ENCODE results near the gene BCDIN3D. TPM values are rescaled to one million over a fixed set of nuclear protein-coding genes. Genes with fewer than 3 reads are reported as not detected.

Gene BCDIN3D
- total and polyA plus RNA-seq, 10 of the 15 experiments (the other 5 are each of a cell fraction or from before 2014, with no cell fraction given): 3.7 to 7.2 (median 6.4) TPM

DNA sequence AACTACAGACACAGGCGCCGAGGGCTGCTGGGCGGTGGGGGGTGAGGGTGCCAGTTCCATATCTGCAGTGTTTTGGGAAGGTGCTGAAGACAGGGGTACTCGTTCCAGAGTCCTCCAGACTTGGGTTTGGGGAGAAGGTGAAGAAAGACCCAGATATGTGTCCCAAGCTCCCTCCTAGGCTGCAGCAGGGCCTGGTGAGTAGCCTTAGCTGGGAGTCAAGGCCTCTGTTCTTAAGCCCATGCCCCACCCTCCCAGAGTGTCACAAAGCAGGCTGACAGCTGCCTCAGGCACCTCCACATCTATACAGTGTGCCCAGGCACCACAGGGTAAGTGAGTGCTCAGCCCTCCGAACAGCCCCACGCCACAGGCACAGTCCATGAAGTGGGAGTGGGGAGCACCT is 19.0 kb downstream of the BCDIN3D start:
- intact Hi-C loops (cut with micrococcal nuclease; ENCODE audit: unreplicated experiment): no loop called here
- H3K4me1 ChIP-seq (ENCODE audit: control insufficient read depth, insufficient read depth, low read length): peaks cover 41% of the 10 kb centered on the region
- TF ChIP-seq FOXM1 (IDR thresholded peaks at IDR 0.05; ENCODE audit: low read depth, low read length): no peak
- FAIRE-seq: no peak
- ChIA-PET SMC1A (ENCODE audit: uncharacterized antibody, unreplicated experiment) (interaction anchor here (1.1 kb wide), 1 partner anchor 12 kb away, joined by 4 read pairs; no protein-coding TSS in a partner anchor), CTCF (interaction anchor here (1.1 kb wide), 1 partner anchor 15 kb away, joined by 3 read pairs; no protein-coding TSS in a partner anchor), RAD21 (ENCODE audit: unreplicated experiment) (no interaction called here), POLR2A (no interaction called here)
- H4K20me1 ChIP-seq (ENCODE audit: control insufficient read depth, insufficient read depth): 0 out of 2 replicates have a peak, but pooled peaks cover 3% of the 10 kb centered on the region
- no peak overlapping the region for H3K27ac ChIP-seq (ENCODE audit: control insufficient read depth, insufficient read depth)
- H3K4me3 ChIP-seq: no peak overlapping the region
- no peak overlapping the region for H2AFZ ChIP-seq (ENCODE audit: control insufficient read depth, low read depth, low read length)
- H3K79me2 ChIP-seq (ENCODE audit: control insufficient read depth, insufficient read depth, low read length): peaks cover 25% of the 10 kb centered on the region
- in situ Hi-C loops (cut with MboI): no loop called here
- H3K4me2 ChIP-seq (ENCODE audit: control insufficient read depth, insufficient read depth): no peak overlapping the region
- H3K9ac ChIP-seq (ENCODE audit: control insufficient read depth, insufficient read depth, low read length): no peak overlapping the region; the same call in 1 of the 2 replicates
- no peak for DNase-seq (ENCODE audit: low read depth, low spot score)
- H3K9me3 ChIP-seq (replicated peaks; ENCODE audit: control insufficient read depth, insufficient read depth, low read length): no peaks in the 10 kb centered on the region
- no TSS peak for BruUV-seq (replicated peaks)
- no peaks in the 10 kb centered on the region for H3K27me3 ChIP-seq (replicated peaks in 1 of 2; ENCODE audit: control insufficient read depth in 2 of 2, insufficient read depth in 2 of 2, low read length in 1 of 2)
- no peaks in the 10 kb centered on the region; a peak in 1 of 4 replicates for H3K36me3 ChIP-seq (ENCODE audit: control insufficient read depth in 2 of 2, insufficient read depth in 2 of 2, low read length in 1 of 2)
- ATAC-seq: no peak
- 78% methylated on average over 6 of the region's 6 CpGs for WGBS (ENCODE audit: insufficient coverage, insufficient replicate concordance, low lambda C conversion rate, missing lambda C conversion rate)

DNA sequence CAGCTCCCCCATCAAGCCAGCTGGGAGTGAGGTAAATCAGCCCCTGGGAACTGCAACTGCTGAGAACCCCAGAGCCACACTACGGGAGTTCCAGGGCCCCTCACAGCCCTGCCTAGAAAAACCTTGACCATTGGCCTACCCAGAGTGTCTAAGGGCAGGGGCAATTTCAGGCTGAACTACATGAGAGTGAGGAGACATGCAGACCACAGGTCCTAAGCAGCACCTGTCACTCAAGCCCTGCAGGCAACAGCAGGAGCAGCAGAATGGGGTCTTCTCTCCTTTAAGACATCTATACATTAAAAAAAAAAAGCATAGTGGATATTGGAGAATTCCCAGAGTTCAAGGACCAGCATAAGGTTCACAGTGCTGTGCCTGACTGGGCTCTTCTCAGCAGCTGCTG is 19.6 kb downstream of the BCDIN3D start:
- CTCF ChIA-PET: no interaction called here
- SMC1A ChIA-PET (ENCODE audit: uncharacterized antibody, unreplicated experiment): interaction anchor here (1.1 kb wide), 1 partner anchor 11 kb away, joined by 4 read pairs; no protein-coding TSS in a partner anchor
- Histone ChIP-seq H3K79me2 (ENCODE audit: control insufficient read depth, insufficient read depth, low read length) (peaks cover 25% of the 10 kb centered on the region), H3K4me3 (no peak overlapping the region), H3K36me3 (ENCODE audit: control insufficient read depth in 2 of 2, insufficient read depth in 2 of 2, low read length in 1 of 2) (no peaks in the 10 kb centered on the region; a peak in 1 of 4 replicates), H4K20me1 (ENCODE audit: control insufficient read depth, insufficient read depth) (0 out of 2 replicates have a peak, but pooled peaks cover 3% of the 10 kb centered on the region), H3K4me2 (ENCODE audit: control insufficient read depth, insufficient read depth) (no peak overlapping the region), H3K27ac (ENCODE audit: control insufficient read depth, insufficient read depth) (no peak overlapping the region), H3K9me3 (replicated peaks; ENCODE audit: control insufficient read depth, insufficient read depth, low read length) (no peaks in the 10 kb centered on the region), H3K27me3 (replicated peaks in 1 of 2; ENCODE audit: control insufficient read depth in 2 of 2, insufficient read depth in 2 of 2, low read length in 1 of 2) (no peaks in the 10 kb centered on the region), H3K4me1 (ENCODE audit: control insufficient read depth, insufficient read depth, low read length) (peaks cover 37% of the 10 kb centered on the region), H2AFZ (ENCODE audit: control insufficient read depth, low read depth, low read length) (no peak overlapping the region), H3K9ac (ENCODE audit: control insufficient read depth, insufficient read depth, low read length) (no peak overlapping the region)
- 41% methylated on average over 1 of the region's 1 CpG for WGBS (ENCODE audit: insufficient coverage, insufficient replicate concordance, low lambda C conversion rate, missing lambda C conversion rate)
- in situ Hi-C loops (cut with MboI): no loop called here
- FAIRE-seq (no peak), DNase-seq (ENCODE audit: low read depth, low spot score) (no peak), ATAC-seq (no peak)
- POLR2A ChIA-PET: no interaction called here
- intact Hi-C loops (cut with micrococcal nuclease; ENCODE audit: unreplicated experiment): no loop called here
- BruUV-seq (replicated peaks): no TSS peak
- RAD21 ChIA-PET (ENCODE audit: unreplicated experiment): no interaction called here
- TF ChIP-seq CEBPB (IDR thresholded peaks at IDR 0.05; ENCODE audit: borderline replicate concordance in 1 of 2, low read depth in 2 of 2, low read length in 2 of 2) (no peak), ZNF274 (IDR thresholded peaks at IDR 0.05; ENCODE audit: insufficient read depth, insufficient read length) (no peak), PML (IDR thresholded peaks at IDR 0.05; ENCODE audit: low read length) (no peak), SREBF2 (IDR thresholded peaks at IDR 0.05; ENCODE audit: low read length) (no peak), YBX1 (IDR thresholded peaks at IDR 0.05) (no peak), MTA2 (IDR thresholded peaks at IDR 0.05; ENCODE audit: low read depth) (no peak), MYC (IDR thresholded peaks at IDR 0.05; ENCODE audit: insufficient read depth, insufficient read length, insufficient replicate concordance, low read length, severe bottlenecking) (no peak), SREBF1 (IDR thresholded peaks at IDR 0.05; ENCODE audit: low read length) (no peak), EZH2 (IDR thresholded peaks at IDR 0.05; ENCODE audit: borderline replicate concordance, control insufficient read depth, low read depth, low read length) (no peak), CHD2 (IDR thresholded peaks at IDR 0.05; ENCODE audit: borderline replicate concordance, low read depth, low read length) (no peak), TBL1XR1 (IDR thresholded peaks at IDR 0.05; ENCODE audit: low read depth, low read length) (no peak)
- TF ChIP-seq, protein P1, sequence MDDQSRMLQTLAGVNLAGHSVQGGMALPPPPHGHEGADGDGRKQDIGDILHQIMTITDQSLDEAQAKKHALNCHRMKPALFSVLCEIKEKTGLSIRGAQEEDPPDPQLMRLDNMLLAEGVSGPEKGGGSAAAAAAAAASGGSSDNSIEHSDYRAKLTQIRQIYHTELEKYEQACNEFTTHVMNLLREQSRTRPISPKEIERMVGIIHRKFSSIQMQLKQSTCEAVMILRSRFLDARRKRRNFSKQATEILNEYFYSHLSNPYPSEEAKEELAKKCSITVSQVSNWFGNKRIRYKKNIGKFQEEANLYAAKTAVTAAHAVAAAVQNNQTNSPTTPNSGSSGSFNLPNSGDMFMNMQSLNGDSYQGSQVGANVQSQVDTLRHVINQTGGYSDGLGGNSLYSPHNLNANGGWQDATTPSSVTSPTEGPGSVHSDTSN (IDR thresholded peaks at IDR 0.05; ENCODE audit: insufficient replicate concordance, low read depth, low read length): peak; percentile 50
- TF ChIP-seq, protein P2, sequence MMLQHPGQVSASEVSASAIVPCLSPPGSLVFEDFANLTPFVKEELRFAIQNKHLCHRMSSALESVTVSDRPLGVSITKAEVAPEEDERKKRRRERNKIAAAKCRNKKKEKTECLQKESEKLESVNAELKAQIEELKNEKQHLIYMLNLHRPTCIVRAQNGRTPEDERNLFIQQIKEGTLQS (IDR thresholded peaks at IDR 0.05; ENCODE audit: borderline replicate concordance, extremely low read depth, low read depth, low read length): no peak
- TF ChIP-seq, protein P3, sequence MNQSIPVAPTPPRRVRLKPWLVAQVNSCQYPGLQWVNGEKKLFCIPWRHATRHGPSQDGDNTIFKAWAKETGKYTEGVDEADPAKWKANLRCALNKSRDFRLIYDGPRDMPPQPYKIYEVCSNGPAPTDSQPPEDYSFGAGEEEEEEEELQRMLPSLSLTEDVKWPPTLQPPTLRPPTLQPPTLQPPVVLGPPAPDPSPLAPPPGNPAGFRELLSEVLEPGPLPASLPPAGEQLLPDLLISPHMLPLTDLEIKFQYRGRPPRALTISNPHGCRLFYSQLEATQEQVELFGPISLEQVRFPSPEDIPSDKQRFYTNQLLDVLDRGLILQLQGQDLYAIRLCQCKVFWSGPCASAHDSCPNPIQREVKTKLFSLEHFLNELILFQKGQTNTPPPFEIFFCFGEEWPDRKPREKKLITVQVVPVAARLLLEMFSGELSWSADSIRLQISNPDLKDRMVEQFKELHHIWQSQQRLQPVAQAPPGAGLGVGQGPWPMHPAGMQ (IDR thresholded peaks at IDR 0.05; ENCODE audit: borderline replicate concordance): no peak
